Activated CD4-positive, alpha-beta memory T cell treated with anti-CD3 and anti-CD28 coated beads for 36 hours (primary cell): Measurements from ENCODE around the gene MOB2. TPM values are rescaled to one million over a fixed set of nuclear protein-coding genes. Genes with fewer than 3 reads are reported as not detected.

Source experiments
- CTCF ChIA-PET: fragments of 350-600 bp; sonication (Branson Sonifier 250); formaldehyde crosslinking; loops from one replicate; lab custom pipeline; 2021; ENCODE audit warnings: antibody characterized with exemption, inconsistent platforms; lab: Charles Lee
- POLR2A ChIA-PET: fragments of 350-600 bp; sonication (Branson Sonifier 250); formaldehyde crosslinking; loops from one replicate; lab custom pipeline; 2021; ENCODE audit warnings: antibody characterized with exemption; lab: Charles Lee
- DNase-seq: peaks from one replicate; pipeline ENCODE4 v3.0.0-alpha.2; 2020
- H3K27ac Mint-ChIP-seq: one replicate; pipeline ENCODE4 v1.8.0; 2021; ENCODE audit warnings: mixed read lengths
- H3K27me3 Mint-ChIP-seq: one replicate; pipeline ENCODE4 v1.8.0; 2021; ENCODE audit warnings: mixed read lengths
- H3K36me3 Mint-ChIP-seq: one replicate; pipeline ENCODE4 v1.8.0; 2021; ENCODE audit warnings: mixed read lengths
- H3K4me1 Mint-ChIP-seq: one replicate; pipeline ENCODE4 v1.8.0; 2021; ENCODE audit warnings: low read depth, mixed read lengths
- H3K4me3 Mint-ChIP-seq: one replicate; pipeline ENCODE4 v1.8.0; 2021; ENCODE audit warnings: mild to moderate bottlenecking, mixed read lengths
- H3K9me3 Mint-ChIP-seq: one replicate; pipeline ENCODE4 v1.8.0; 2021; ENCODE audit warnings: mixed read lengths
- intact Hi-C: fragments of 100-400 bp; cut with micrococcal nuclease; formaldehyde crosslinking; loops from one replicate; pipeline ENCODE4 v1.15.1; 2023
- total RNA-seq, 2 experiments: library from RNA; stranded (reverse); gene quantifications; one replicate each; pipeline ENCODE4 v1.2.3, GENCODE V29; 2021

MOB2 gene
- total RNA-seq, 2 experiments from 2014 or later = 15.9 to 17.9 TPM

DNA sequence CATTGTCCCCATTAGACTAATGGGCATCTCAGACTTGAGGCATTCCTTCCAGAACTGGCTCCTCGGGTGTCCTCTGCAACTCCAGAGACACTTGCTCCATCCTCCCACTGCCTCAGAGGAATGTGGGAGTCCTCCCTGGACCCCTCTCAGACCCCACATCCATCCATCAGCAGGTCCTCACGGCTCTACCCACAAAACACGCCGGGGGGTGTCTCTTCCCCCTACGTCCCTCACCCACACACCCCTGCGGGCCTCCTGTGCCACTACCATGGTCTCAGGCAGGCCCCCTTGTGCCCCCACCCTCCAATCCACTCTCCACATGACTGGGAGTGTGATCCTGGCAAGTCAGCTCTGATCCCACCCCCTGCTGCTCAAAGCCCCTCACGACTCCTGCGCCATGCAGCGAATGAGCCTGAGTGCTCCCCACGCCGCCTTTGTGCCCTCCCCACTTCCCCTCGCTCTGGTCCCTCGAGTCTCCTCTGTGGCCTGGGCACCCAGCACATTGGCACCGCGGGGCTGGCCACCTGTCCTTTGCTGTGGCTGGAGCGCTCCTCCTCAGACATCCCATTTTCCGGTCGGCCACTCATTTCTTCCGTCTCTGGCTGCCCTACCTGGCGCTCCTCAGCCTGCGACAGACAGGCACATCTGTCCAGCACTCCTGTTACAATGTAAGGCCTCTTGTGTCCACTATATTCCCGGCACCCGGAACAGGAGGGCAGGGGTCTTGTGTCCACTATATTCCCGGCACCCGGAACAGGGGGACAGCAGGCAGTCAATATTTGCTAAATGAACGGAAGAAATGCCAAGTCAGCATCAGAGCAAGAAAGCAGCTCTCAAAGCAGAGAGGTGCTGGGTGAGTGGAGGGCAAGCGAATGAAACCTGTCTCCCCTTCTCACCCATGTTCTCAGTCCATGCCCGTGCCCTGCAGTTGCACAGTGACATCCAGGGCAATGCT, 14.2 kb upstream of the MOB2 start:
- CTCF ChIA-PET = interaction anchor here (1.0 kb wide), 1 partner anchor 15 kb away, joined by 3 read pairs; no protein-coding TSS in a partner anchor
- H3K27me3 Mint-ChIP-seq = no peaks in the 10 kb centered on the region
- POLR2A ChIA-PET = no interaction called here
- no peak overlapping the region for H3K27ac Mint-ChIP-seq
- H3K9me3 Mint-ChIP-seq = no peaks in the 10 kb centered on the region
- H3K4me1 Mint-ChIP-seq = peaks cover 42% of the 10 kb centered on the region
- peaks cover 14% of the 10 kb centered on the region for H3K36me3 Mint-ChIP-seq
- no peak overlapping the region for H3K4me3 Mint-ChIP-seq
- DNase-seq = no peak
- intact Hi-C loops = no loop called here

DNA sequence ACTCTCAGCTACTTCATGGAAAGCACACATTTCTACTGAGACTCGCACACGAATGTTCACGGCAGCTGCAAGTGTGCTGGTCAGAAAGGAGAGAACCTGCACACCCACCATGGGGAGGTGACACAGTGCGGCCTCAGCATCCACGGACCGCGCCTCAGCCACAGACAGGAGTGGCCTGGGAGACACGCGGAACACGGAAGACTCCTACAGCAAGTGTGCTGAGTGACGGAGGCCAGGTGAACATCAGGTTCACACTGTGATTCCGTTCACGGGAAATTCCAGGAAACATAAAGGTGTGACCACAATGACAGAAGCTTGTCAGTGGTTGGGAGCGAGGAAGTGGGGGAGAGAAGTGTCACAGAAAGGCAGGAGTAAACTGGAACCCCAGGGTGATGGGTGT, 13.3 kb upstream of the MOB2 start:
- ChIA-PET POLR2A (no interaction called here), CTCF (interaction anchor here (1.0 kb wide), 1 partner anchor 15 kb away, joined by 3 read pairs; no protein-coding TSS in a partner anchor)
- intact Hi-C loops = no loop called here
- H3K27ac Mint-ChIP-seq = no peak overlapping the region
- no peak overlapping the region for H3K4me3 Mint-ChIP-seq
- no peaks in the 10 kb centered on the region for H3K9me3 Mint-ChIP-seq
- peaks cover 46% of the 10 kb centered on the region for H3K4me1 Mint-ChIP-seq
- DNase-seq = no peak
- H3K36me3 Mint-ChIP-seq = peaks cover 15% of the 10 kb centered on the region
- no peaks in the 10 kb centered on the region for H3K27me3 Mint-ChIP-seq

DNA sequence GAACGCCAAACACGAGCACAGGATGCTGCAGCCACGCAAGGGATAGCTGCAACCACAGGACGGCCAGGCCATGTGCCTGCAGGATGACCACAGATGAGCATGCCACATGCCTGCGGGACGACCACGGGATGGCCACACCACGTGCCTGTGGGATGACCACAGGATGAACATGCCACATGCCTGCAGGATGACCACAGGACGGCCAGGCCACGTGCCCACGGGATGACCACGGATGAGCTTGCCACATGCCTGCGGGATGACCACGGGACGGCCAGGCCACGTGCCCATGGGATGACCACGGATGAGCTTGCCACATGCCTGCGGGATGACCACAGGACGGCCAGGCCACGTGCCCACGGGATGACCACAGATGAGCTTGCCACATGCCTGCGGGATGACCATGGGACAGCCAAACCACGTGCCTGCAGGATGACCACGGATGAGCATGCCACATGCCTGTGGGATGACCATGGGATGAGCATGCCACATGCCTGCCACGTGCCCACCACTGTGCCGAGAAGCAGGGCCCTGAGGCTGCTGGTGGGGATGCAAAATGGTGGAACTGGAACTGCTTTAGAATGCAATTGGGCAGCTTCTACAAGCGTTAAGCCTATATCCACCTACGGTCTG, 12.8 kb upstream of the MOB2 start:
- Mint-ChIP-seq H3K4me3 (no peak overlapping the region), H3K27ac (no peak overlapping the region), H3K27me3 (no peaks in the 10 kb centered on the region), H3K4me1 (peaks cover 50% of the 10 kb centered on the region), H3K9me3 (no peaks in the 10 kb centered on the region), H3K36me3 (peaks cover 15% of the 10 kb centered on the region)
- CTCF ChIA-PET = interaction anchor here (1.0 kb wide), 1 partner anchor 16 kb away, joined by 3 read pairs; no protein-coding TSS in a partner anchor
- intact Hi-C loops = no loop called here
- POLR2A ChIA-PET = no interaction called here
- no peak for DNase-seq

DNA sequence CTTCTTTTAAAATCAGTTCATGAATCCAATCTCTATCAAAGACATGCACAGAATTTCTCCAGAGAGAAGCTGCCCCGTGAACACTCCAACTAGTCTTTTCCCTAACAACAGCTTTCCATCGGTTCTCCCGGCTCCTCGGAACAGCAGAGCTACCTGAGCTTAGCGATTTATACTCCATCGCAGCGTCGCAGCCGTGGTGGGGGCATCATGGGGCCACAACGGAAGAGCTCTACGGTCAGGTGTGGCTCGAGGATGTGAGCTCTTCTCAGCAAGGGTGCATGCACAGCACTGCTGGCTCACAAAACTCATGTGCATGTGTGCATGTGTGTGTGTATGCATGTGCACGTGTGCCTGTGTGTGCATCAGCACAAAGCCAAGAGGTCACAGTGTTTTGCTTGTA, 11.7 kb upstream of the MOB2 start:
- no peaks in the 10 kb centered on the region for H3K9me3 Mint-ChIP-seq
- H3K4me1 Mint-ChIP-seq = peaks cover 58% of the 10 kb centered on the region
- POLR2A ChIA-PET = no interaction called here
- intact Hi-C loops = no loop called here
- H3K27me3 Mint-ChIP-seq = no peaks in the 10 kb centered on the region
- CTCF ChIA-PET = interaction anchor here (1.0 kb wide), 1 partner anchor 49 kb away, joined by 3 read pairs; no protein-coding TSS in a partner anchor
- DNase-seq = no peak
- peaks cover 15% of the 10 kb centered on the region for H3K36me3 Mint-ChIP-seq
- H3K27ac Mint-ChIP-seq = peak overlapping the region; percentile 40
- no peak overlapping the region for H3K4me3 Mint-ChIP-seq

DNA sequence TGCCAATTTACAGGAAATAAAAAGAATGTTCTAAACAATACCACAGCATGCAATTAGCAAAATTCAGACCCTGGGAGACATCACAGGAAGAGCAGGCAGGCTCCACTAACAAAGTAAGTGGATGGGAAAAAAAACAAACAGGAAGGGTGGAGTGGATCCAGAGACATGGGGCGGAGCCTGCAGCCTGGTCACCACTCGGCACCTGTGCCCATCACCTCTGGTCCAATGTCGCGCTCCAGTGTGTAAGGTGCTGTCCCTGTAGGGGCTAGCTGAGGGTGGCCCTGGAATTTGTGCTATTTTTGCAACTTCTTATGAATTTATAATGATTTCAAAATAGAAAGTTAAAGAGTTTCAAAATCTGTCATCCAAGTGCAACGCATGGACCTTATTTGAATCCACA, 11.0 kb upstream of the MOB2 start:
- Mint-ChIP-seq H3K36me3 (peaks cover 15% of the 10 kb centered on the region), H3K4me1 (peaks cover 63% of the 10 kb centered on the region), H3K27me3 (no peaks in the 10 kb centered on the region), H3K4me3 (no peak overlapping the region), H3K27ac (peak overlapping the region; percentile 46), H3K9me3 (no peaks in the 10 kb centered on the region)
- DNase-seq = peak; percentile 31
- ChIA-PET POLR2A (no interaction called here), CTCF (interaction anchor here (1.0 to 4.8 kb wide), 2 partner anchors 17 to 49 kb away, joined by 3 to 20 read pairs; no protein-coding TSS in a partner anchor)
- intact Hi-C loops = no loop called here

DNA sequence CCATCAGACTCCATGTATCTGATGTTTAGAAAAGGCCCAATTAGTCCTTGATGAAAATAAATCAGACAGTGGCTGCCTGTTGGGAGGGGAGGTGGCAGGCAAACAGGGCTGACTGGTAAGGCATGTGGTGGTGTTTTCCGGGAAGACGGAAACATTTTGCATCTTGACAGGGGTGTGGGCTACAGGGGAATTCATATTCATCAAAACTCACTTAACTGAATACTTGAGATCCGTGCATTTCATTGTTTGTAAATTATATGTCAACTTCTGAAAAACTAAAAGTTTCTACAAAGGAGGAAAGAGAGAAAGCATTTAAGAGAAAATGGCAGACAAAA, 10.1 kb upstream of the MOB2 start:
- Mint-ChIP-seq H3K4me1 (peaks cover 65% of the 10 kb centered on the region), H3K27ac (peak overlapping the region; percentile 46), H3K9me3 (no peaks in the 10 kb centered on the region), H3K36me3 (peaks cover 14% of the 10 kb centered on the region), H3K4me3 (no peak overlapping the region), H3K27me3 (no peaks in the 10 kb centered on the region)
- intact Hi-C loops = no loop called here
- CTCF ChIA-PET = interaction anchor here (4.8 kb wide), 1 partner anchor 18 kb away, joined by 20 read pairs; no protein-coding TSS in a partner anchor
- POLR2A ChIA-PET = no interaction called here
- no peak for DNase-seq

DNA sequence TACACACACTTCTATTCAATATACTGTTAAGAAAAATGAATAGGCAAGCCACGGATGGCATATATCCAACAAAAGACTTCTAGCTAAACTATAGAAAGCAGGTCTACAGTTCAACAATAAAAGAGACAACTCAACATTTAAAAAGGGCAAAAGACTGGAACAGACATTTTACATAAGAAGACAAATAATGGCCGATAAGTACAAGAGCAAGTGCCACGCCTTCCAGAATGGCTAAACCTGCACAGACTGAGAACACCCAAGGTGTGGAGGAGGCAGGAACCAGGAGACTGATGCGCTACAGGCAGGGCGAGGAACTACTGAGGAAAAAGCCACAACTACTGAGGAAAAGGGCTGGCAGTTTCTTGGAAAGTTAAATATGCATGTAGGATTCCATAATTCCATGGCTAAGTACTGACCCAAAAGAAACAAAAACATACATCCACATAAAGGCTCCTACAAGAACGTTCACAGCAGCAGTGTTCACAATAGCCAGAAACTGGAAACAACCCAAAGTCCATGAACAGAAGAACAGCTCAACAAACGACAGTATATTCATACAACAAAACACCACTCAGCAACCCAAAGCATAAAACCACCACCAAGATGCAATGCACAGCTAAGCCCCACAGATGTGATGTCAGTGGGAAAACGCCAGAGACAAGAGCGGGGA, 9.6 kb upstream of the MOB2 start:
- peak overlapping the region; percentile 46 for H3K27ac Mint-ChIP-seq

DNA sequence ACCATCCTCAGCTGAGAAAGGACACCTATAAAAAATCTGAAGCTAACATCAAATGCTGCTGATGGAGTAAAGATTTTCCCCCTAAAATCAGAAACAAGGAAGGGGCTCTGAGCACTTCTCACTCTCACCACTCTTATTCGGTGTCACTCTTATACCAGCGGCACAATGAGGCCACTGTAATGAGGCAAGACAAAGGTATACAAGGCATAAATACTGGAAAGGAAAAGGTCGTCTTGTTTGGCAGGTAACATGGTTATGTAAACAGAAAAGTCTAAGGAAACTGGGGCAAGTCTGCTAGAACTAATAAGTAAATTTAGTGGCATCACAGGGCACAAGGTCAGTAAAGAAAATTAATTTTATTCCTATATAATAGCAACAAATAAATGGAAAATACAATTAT, 8.1 kb upstream of the MOB2 start:
- no peaks in the 10 kb centered on the region for H3K9me3 Mint-ChIP-seq
- H3K27ac Mint-ChIP-seq = no peak overlapping the region
- peaks cover 63% of the 10 kb centered on the region for H3K4me1 Mint-ChIP-seq
- H3K27me3 Mint-ChIP-seq = no peaks in the 10 kb centered on the region
- CTCF ChIA-PET = interaction anchor here (4.8 kb wide), 1 partner anchor 20 kb away, joined by 20 read pairs; no protein-coding TSS in a partner anchor
- no peak overlapping the region for H3K4me3 Mint-ChIP-seq
- intact Hi-C loops = no loop called here
- no peak for DNase-seq
- peaks cover 10% of the 10 kb centered on the region for H3K36me3 Mint-ChIP-seq
- POLR2A ChIA-PET = no interaction called here

More for the DNA sequence above, 9.6 kb upstream of the MOB2 start:
- no peak overlapping the region for H3K4me3 Mint-ChIP-seq
- H3K27me3 Mint-ChIP-seq = no peaks in the 10 kb centered on the region
- POLR2A ChIA-PET = no interaction called here
- intact Hi-C loops = no loop called here
- peaks cover 64% of the 10 kb centered on the region for H3K4me1 Mint-ChIP-seq
- CTCF ChIA-PET = interaction anchor here (4.8 kb wide), 1 partner anchor 19 kb away, joined by 20 read pairs; no protein-coding TSS in a partner anchor
- DNase-seq = no peak
- H3K36me3 Mint-ChIP-seq = peaks cover 13% of the 10 kb centered on the region
- H3K9me3 Mint-ChIP-seq = no peaks in the 10 kb centered on the region

DNA sequence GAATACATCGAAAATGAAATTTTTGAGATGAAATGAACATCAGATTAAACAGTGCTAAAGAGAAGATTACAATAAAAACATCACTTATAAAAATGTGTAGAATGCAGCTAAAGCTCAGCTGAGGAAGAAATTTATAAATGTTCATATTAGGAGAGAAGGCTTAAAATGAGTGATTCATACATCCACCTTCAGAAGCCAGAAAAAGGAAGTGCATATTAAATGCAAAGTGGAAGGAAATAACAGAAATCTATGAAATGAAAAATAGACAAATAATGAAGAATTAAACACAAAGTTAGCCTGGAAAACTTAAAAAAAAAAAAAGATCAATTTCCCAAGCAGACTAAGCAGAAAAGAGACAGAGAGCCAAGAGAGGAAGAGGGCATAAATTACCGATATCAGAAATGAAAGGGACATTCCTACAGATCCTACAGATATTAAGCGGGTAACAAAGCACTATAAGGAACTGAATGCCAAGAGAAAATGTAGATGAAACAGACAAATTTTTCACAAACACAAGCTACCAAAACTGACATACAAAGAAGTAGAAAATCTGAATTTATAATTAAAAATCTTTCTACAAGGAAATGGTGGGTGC, 7.2 kb upstream of the MOB2 start:
- CTCF ChIA-PET = interaction anchor here (1.4 to 4.8 kb wide), 3 partner anchors 21 to 81 kb away, joined by 3 to 20 read pairs (median 8); no protein-coding TSS in a partner anchor
- Mint-ChIP-seq H3K36me3 (peaks cover 7% of the 10 kb centered on the region), H3K4me3 (no peak overlapping the region), H3K9me3 (no peaks in the 10 kb centered on the region), H3K27me3 (no peaks in the 10 kb centered on the region), H3K4me1 (peaks cover 65% of the 10 kb centered on the region), H3K27ac (no peak overlapping the region)
- POLR2A ChIA-PET = no interaction called here
- intact Hi-C loops = no loop called here
- DNase-seq = no peak

DNA sequence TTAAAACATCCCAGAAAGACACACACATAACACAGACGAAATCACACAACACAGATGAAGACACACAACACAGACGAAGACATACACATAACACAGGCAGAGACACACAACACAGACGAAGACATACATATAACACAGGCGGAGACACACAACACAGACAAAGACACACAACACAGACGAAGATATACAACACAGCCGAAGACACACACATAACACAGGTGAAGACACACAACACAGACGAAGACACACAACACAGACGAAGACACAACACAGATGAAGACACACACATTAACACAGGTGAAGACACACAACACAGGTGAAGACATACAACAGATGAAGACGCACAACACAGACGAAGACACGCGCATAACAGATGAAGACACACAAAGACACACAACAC, 4.8 kb upstream of the MOB2 start:
- H3K36me3 Mint-ChIP-seq = peaks cover 2% of the 10 kb centered on the region
- H3K9me3 Mint-ChIP-seq = no peaks in the 10 kb centered on the region
- H3K4me3 Mint-ChIP-seq = no peak overlapping the region
- intact Hi-C loops = no loop called here
- POLR2A ChIA-PET = no interaction called here
- CTCF ChIA-PET = interaction anchor here (2.6 kb wide), 1 partner anchor 38 kb away, joined by 8 read pairs; no protein-coding TSS in a partner anchor
- peaks cover 58% of the 10 kb centered on the region for H3K4me1 Mint-ChIP-seq
- H3K27ac Mint-ChIP-seq = no peak overlapping the region
- no peaks in the 10 kb centered on the region for H3K27me3 Mint-ChIP-seq
- DNase-seq = no peak

DNA sequence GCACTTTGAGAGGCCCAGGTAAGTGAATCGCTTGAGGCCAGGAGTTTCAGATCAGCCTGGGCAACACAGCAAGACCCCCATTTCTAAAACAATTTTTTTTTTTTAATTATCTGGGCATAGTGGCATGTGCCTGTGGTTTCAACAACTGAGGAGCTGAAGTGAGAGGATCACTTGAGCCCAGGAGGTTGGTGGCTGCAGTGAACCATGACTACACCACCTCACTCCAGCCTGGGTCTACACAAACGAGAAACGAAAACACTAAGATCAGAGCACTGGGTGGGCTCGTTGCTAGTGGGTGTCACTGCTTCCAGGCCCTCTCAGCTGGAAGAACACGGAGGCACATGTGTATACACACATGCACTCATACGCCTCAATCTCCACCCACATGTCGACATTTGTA, 4.1 kb upstream of the MOB2 start:
- no peaks in the 10 kb centered on the region for H3K9me3 Mint-ChIP-seq

More for the DNA sequence above, 4.1 kb upstream of the MOB2 start:
- DNase-seq = no peak
- intact Hi-C loops = no loop called here
- ChIA-PET CTCF (no interaction called here), POLR2A (no interaction called here)
- Mint-ChIP-seq H3K4me1 (peaks cover 58% of the 10 kb centered on the region), H3K36me3 (peaks cover under 1% of the 10 kb centered on the region), H3K27ac (no peak overlapping the region), H3K27me3 (no peaks in the 10 kb centered on the region), H3K4me3 (no peak overlapping the region)
